Natural killer cell (primary cell): ENCODE data around the gene AXDND1. TPM values are rescaled to one million over a fixed set of nuclear protein-coding genes. Genes with fewer than 3 reads are reported as not detected.

ENCODE experiments used
- ATAC-seq, 3 donors: fragments of 150-1000 bp in 2 of 3; fragments of 200-7000 bp in 1 of 3; cut with Tn5 transposase; 1 replicate in 1 of 3; 2 replicates in 2 of 3; pipeline ENCODE4 v1.10.0; 2021; ENCODE audit warnings: mild to moderate bottlenecking in 2 of 3, moderate library complexity in 2 of 3
- DNase-seq, 2 donors: peaks; one replicate each; pipeline versions ENCODE4 v3.0.0 to v3.0.0-alpha.2; 2013 to 2021; ENCODE audit warnings: mixed read lengths in 1 of 2
- H3K27ac ChIP-seq: one replicate; pipeline ENCODE4 v1.5.1; 2013; ENCODE audit warnings: mild to moderate bottlenecking, low read length
- H3K27me3 ChIP-seq: one replicate; pipeline ENCODE4 v1.6.1; 2013; ENCODE audit warnings: low read length; ENCODE audit not compliant: control insufficient read depth, insufficient read depth
- H3K36me3 ChIP-seq: one replicate; pipeline ENCODE4 v1.6.1; 2013; ENCODE audit warnings: low read length; ENCODE audit not compliant: control insufficient read depth, insufficient read depth
- H3K4me1 ChIP-seq: one replicate; pipeline ENCODE4 v1.6.1; 2013; ENCODE audit warnings: low read length; ENCODE audit not compliant: control insufficient read depth, insufficient read depth
- H3K4me3 ChIP-seq: one replicate; pipeline ENCODE4 v1.5.1; 2013; ENCODE audit warnings: low read length
- H3K9me3 ChIP-seq: one replicate; pipeline ENCODE4 v1.6.1; 2013; ENCODE audit warnings: low read length; ENCODE audit not compliant: control insufficient read depth, insufficient read depth
- H3K27ac Mint-ChIP-seq, 2 donors: one replicate each; pipeline ENCODE4 v1.8.0; 2022; ENCODE audit warnings: mild to moderate bottlenecking in 2 of 2, mixed read lengths in 2 of 2, moderate library complexity in 1 of 2
- H3K27me3 Mint-ChIP-seq, 2 donors: one replicate each; pipeline ENCODE4 v1.8.0; 2022; ENCODE audit warnings: low read depth in 2 of 2, mixed read lengths in 2 of 2
- H3K36me3 Mint-ChIP-seq: one replicate; pipeline ENCODE4 v1.8.0; 2022; ENCODE audit warnings: mixed read lengths
- H3K4me1 Mint-ChIP-seq, 2 donors: one replicate each; pipeline ENCODE4 v1.8.0; 2022; ENCODE audit warnings: mixed read lengths in 2 of 2
- H3K4me3 Mint-ChIP-seq: one replicate; pipeline ENCODE4 v1.8.0; 2022; ENCODE audit warnings: mild to moderate bottlenecking, moderate library complexity, mixed read lengths
- H3K9me3 Mint-ChIP-seq, 2 donors: one replicate each; pipeline ENCODE4 v1.8.0; 2022; ENCODE audit warnings: mixed read lengths in 2 of 2
- CTCF ChIP-seq: fragments of 200-600 bp; IDR thresholded peaks from one replicate; pipeline ENCODE4 v1.8.0; 2022; ENCODE audit warnings: antibody characterized with exemption
- WGBS: methylation state at CpG from one replicate; pipeline ENCODE4 v1.1.7; 2013; ENCODE audit warnings: missing lambda C conversion rate; ENCODE audit not compliant: insufficient coverage; 5-methylcytosine and 5-hydroxymethylcytosine counted together
- intact Hi-C: fragments of 100-400 bp; cut with micrococcal nuclease; formaldehyde crosslinking; loops from one replicate; pipeline ENCODE4 v1.14.2; 2022
- total RNA-seq, 4 donors: library from RNA; stranded (reverse); fragments of 120-200 nt in 1 of 4; gene quantifications; one replicate each; pipeline versions ENCODE4 v1.2.3 to v1.2.4, GENCODE V29; 2013 to 2022

Gene AXDND1
- total RNA-seq, 3 donors from 2014 or later (not counting 1 experiment from before 2014, with no cell fraction given): 0.78 to 2.0 (median 1.7) TPM

- H3K4me3 Mint-ChIP-seq: no peak overlapping the region
- H3K27ac Mint-ChIP-seq: peak overlapping the region; percentile 49 to 50
- peaks cover 9% of the 10 kb centered on the region for H3K36me3 Mint-ChIP-seq
- H3K4me1 ChIP-seq: no peaks in the 10 kb centered on the region
- H3K27ac ChIP-seq: no peak overlapping the region
- TF ChIP-seq CTCF: no peak
- intact Hi-C loops: no loop called here
- DNase-seq (no peak), ATAC-seq (no peak)
- peaks cover 3 to 6% of the 10 kb centered on the region in 2 donors for H3K4me1 Mint-ChIP-seq
- H3K27me3 Mint-ChIP-seq: no peaks in the 10 kb centered on the region
- 96% methylated on average over 2 of the region's 2 CpGs for WGBS
- H3K4me3 ChIP-seq: no peak overlapping the region
- H3K9me3 ChIP-seq: no peaks in the 10 kb centered on the region
- H3K9me3 Mint-ChIP-seq: no peaks in the 10 kb centered on the region
- no peaks in the 10 kb centered on the region for H3K27me3 ChIP-seq
- peaks cover 24% of the 10 kb centered on the region for H3K36me3 ChIP-seq
Measured at GRCh38 chr1:179337288-179337687, 28.5 kb upstream of the AXDND1 start.

- Mint-ChIP-seq H3K4me1 (no peaks in the 10 kb centered on the region), H3K4me3 (no peak overlapping the region), H3K36me3 (peaks cover 15% of the 10 kb centered on the region), H3K27ac (peak overlapping the region in 1 of 2 donors; percentile 50), H3K9me3 (no peaks in the 10 kb centered on the region), H3K27me3 (no peaks in the 10 kb centered on the region)
- DNase-seq (no peak), ATAC-seq (no peak)
- no peaks in the 10 kb centered on the region for H3K27me3 ChIP-seq
- H3K27ac ChIP-seq: no peak overlapping the region
- H3K9me3 ChIP-seq: no peaks in the 10 kb centered on the region
- H3K36me3 ChIP-seq: peaks cover 30% of the 10 kb centered on the region
- H3K4me1 ChIP-seq: no peaks in the 10 kb centered on the region
- no peak overlapping the region for H3K4me3 ChIP-seq
- 97% methylated on average over 4 of the region's 5 CpGs for WGBS
- intact Hi-C loops: no loop called here
- TF ChIP-seq CTCF: no peak
Measured at GRCh38 chr1:179337942-179338560, 27.7 kb upstream of the AXDND1 start.

- WGBS: 86% methylated on average over 4 of the region's 5 CpGs
- Histone ChIP-seq H3K9me3 (no peaks in the 10 kb centered on the region), H3K4me1 (no peaks in the 10 kb centered on the region), H3K27ac (no peak overlapping the region), H3K4me3 (no peak overlapping the region), H3K27me3 (no peaks in the 10 kb centered on the region), H3K36me3 (peaks cover 55% of the 10 kb centered on the region)
- peaks cover 28% of the 10 kb centered on the region for H3K36me3 Mint-ChIP-seq
- no peak overlapping the region for H3K27ac Mint-ChIP-seq
- ATAC-seq (no peak), DNase-seq (no peak)
- H3K4me3 Mint-ChIP-seq: no peak overlapping the region
- no peaks in the 10 kb centered on the region for H3K27me3 Mint-ChIP-seq
- H3K4me1 Mint-ChIP-seq: no peaks in the 10 kb centered on the region
- intact Hi-C loops: no loop called here
- no peak for TF ChIP-seq CTCF
- no peaks in the 10 kb centered on the region for H3K9me3 Mint-ChIP-seq
Measured at GRCh38 chr1:179340918-179341317, 24.9 kb upstream of the AXDND1 start.
